Esophagus squamous epithelium (tissue), 5 donors: ENCODE results near the gene SCARB1. TPM values are rescaled to one million over a fixed set of nuclear protein-coding genes. Genes with fewer than 3 reads are reported as not detected.

Experiments used
- DNase-seq: peaks from one replicate; lab custom pipeline; 2025; lab: John Stamatoyannopoulos, UW
- H3K27ac ChIP-seq, 4 donors: fragments of 200-600 bp; sonication (generic); one replicate each; pipeline ENCODE4 v1.5.1; 2016 to 2019; ENCODE audit warnings: mild to moderate bottlenecking in 1 of 4
- H3K27me3 ChIP-seq, 4 donors: fragments of 200-600 bp; sonication (generic); 1 replicate in 3 of 4; 2 replicates in 1 of 4; pipeline versions ENCODE4 v1.5.1 to v1.6.0; 2017 to 2021; ENCODE audit warnings: antibody characterized with exemption in 1 of 4
- H3K36me3 ChIP-seq, 3 donors: fragments of 200-600 bp; sonication (generic); one replicate each; pipeline ENCODE4 v1.5.1; 2016 to 2019
- H3K4me1 ChIP-seq, 3 donors: fragments of 200-600 bp; sonication (generic); one replicate each; pipeline ENCODE4 v1.5.1; 2017 to 2019
- H3K4me3 ChIP-seq, 4 donors: fragments of 200-600 bp; sonication (generic); 1 replicate in 3 of 4; 2 replicates in 1 of 4; pipeline ENCODE4 v1.5.1; 2016 to 2019; ENCODE audit warnings: mild to moderate bottlenecking in 2 of 4, moderate library complexity in 1 of 4
- H3K9me3 ChIP-seq, 3 donors: fragments of 200-600 bp; sonication (generic); one replicate each; pipeline ENCODE4 v1.5.1; 2016 to 2019
- CTCF ChIP-seq, 6 experiments: fragments of 450-650 bp in 4 of 6; fragments of 200-600 bp in 2 of 6; sonication (generic) in 2 of 6; IDR thresholded peaks; one replicate each; pipeline ENCODE4 v1.5.1; 2016 to 2019; ENCODE audit warnings: antibody characterized with exemption in 6 of 6, mild to moderate bottlenecking in 4 of 6, moderate library complexity in 4 of 6
- POLR2A ChIP-seq, 4 donors: fragments of 450-650 bp; IDR thresholded peaks; one replicate each; pipeline ENCODE4 v1.6.1; 2017; ENCODE audit warnings: antibody characterized with exemption in 4 of 4, mild to moderate bottlenecking in 4 of 4, moderate library complexity in 3 of 4
- WGBS, 2 donors: methylation state at CpG; one replicate each; pipeline ENCODE4 v1.1.5; 2018; 5-methylcytosine and 5-hydroxymethylcytosine counted together
- intact Hi-C: fragments of 100-400 bp; cut with DNase I; formaldehyde crosslinking; loops from one replicate; pipeline ENCODE4 v1.15.0; 2022
- total RNA-seq, 4 donors: library from RNA; depleted of rRNA; stranded (reverse); fragments of >200 nt; gene quantifications; one replicate each; pipeline ENCODE4 v1.1.0, GENCODE V29; 2016
- donor health status: DM: yes; HTN: yes; CAD: no.

The SCARB1 gene
- total RNA-seq, 4 donors from 2014 or later = 7.1 to 9.5 (median 8.8) TPM

DNA sequence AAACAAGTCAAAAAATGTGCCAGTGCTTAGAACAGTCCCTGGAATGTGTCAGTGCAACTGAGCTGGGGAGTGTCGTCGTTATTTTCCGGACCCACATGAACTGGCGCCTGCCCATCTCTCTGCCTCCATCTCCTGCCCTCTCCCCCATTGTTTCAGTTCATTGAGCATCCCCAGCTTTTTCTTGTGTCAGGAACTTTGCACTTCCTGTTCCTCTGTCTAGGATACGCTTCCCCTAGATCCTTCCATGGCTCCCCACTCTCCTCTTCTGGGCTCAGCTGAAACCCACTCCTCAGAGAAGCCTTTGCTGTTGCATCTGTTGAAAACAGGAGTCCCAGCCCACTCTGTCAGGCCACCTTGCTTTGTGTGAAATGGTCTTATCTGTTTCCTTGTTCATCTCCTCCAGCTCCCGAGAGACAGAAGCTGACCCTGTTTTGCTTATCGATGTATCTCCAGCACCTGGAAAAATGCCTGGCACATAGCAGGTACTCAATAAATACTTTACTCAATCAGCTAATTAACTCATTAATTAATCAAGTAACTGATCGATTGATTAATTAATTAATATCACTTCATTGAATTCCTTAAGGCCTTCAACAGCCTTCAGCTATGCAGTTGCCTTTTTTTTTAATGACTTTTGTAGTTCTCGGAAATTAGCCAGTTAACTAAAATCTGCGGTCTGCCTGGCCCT is 2.7 kb upstream of the SCARB1 start:
- 81 to 92% methylated on average over 10 of the region's 10 CpGs for WGBS, 2 donors
- DNase-seq = no peak
- intact Hi-C loops = no loop called here
- TF ChIP-seq CTCF (IDR thresholded peaks at IDR 0.05) = no peak
- TF ChIP-seq POLR2A (IDR thresholded peaks at IDR 0.05) = no peak
- Histone ChIP-seq H3K27me3 (no peaks in the 10 kb centered on the region), H3K4me1 (peaks cover 15 to 45% (median 16%) of the 10 kb centered on the region in 3 donors), H3K4me3 (no peak overlapping the region), H3K36me3 (no peaks in the 10 kb centered on the region), H3K27ac (no peak overlapping the region), H3K9me3 (no peaks in the 10 kb centered on the region)

DNA sequence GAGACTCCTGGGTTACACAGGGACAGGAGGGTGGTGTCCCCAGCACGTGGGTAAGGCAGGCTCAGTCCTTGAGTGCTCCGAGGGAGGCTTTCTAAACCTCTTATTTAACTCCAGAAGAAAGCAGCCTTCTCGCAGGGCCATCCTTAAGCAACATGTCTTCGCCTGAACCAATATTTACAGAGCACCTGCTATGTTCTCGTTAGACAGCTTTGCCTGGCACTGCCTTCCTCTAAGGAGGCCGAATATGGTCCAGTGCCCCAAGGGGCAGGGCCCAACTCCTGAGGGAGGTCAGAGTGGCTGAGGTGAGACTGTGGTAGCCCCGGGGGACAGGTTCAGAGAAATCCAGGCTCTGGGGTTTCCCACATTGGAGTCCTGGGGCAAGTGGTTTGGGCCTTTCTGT is 2.1 kb upstream of the SCARB1 start:
- intact Hi-C loops = no loop called here
- H3K4me1 ChIP-seq = peaks cover 15 to 50% (median 16%) of the 10 kb centered on the region in 3 donors
- H3K36me3 ChIP-seq = no peaks in the 10 kb centered on the region
- no peak for DNase-seq
- no peaks in the 10 kb centered on the region for H3K9me3 ChIP-seq
- no peak overlapping the region for H3K4me3 ChIP-seq
- no peak overlapping the region for H3K27ac ChIP-seq
- no peaks in the 10 kb centered on the region for H3K27me3 ChIP-seq
- WGBS, 2 donors = 62 to 70% methylated on average over 6 to 7 of the region's 7 CpGs
- TF ChIP-seq POLR2A (IDR thresholded peaks at IDR 0.05) (no peak), CTCF (IDR thresholded peaks at IDR 0.05) (no peak)

DNA sequence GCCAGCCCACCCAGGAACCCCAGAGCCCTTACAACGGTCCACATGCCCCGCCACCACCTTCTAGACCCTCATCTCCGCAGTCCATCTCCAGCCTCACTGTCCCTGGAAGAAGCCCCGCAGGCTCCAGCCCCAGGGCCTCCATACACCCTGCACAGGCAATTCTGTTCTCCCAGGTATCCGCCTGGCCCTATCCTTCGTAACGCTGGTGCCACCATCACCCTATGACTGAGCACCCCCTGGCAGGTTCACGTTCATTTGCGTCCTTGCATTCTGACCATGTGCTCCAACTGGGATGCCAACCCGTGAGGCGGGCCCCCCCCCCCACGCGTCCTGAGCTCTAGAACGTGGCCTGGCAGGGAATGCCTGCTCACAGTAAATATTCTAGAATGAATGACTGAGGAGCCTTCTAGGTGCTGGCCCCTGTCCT is 675 bp upstream of the SCARB1 start:
- DNase-seq = no peak
- TF ChIP-seq POLR2A (IDR thresholded peaks at IDR 0.05) = no peak
- peak overlapping the region; percentile 68 to 76 (median 74) for H3K27ac ChIP-seq
- H3K36me3 ChIP-seq = peaks cover 0 to 2% (median 0%) of the 10 kb centered on the region in 3 donors
- H3K27me3 ChIP-seq = no peaks in the 10 kb centered on the region
- 88 to 91% methylated on average over 14 of the region's 14 CpGs for WGBS, 2 donors
- no peaks in the 10 kb centered on the region for H3K9me3 ChIP-seq
- intact Hi-C loops = no loop called here
- H3K4me1 ChIP-seq = peaks cover 15 to 48% (median 16%) of the 10 kb centered on the region in 3 donors
- peak overlapping the region; percentile 55 to 92 (median 80) for H3K4me3 ChIP-seq

DNA sequence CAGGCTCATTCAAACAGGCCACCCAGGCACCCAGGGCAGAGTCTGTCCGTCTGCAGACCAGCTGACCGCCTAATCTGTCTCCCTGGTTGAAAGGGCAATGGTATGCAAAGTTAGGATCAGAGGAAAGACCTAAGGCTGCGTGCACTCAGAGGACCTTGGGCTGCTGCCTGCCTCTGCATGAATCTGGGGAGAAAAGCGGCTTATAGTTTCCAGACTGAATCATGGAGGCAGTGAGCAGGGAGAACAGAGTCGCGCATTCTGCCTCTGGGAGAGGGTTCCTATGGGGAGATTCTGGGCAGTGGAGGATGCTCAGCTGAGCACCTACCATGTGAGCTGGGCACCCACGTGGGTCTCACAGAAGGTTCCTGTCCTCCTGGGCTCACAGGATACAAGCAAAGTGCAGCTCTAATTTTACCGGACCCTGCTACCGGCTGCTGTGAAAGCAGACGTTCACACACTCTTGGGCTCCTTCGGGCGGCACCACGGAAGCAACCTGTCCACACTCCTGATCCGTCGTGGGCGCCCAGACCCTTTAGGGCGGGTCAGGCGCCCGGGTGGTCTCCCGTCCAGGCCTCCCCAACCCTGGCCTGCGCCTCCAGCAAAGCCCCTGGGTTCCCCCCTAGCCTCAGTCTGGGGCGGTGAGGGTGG is 772 bp downstream of the SCARB1 start:
- Histone ChIP-seq H3K4me1 (peaks cover 10 to 38% (median 16%) of the 10 kb centered on the region in 3 donors), H3K4me3 (peak overlapping the region; percentile 55 to 92 (median 80)), H3K9me3 (no peaks in the 10 kb centered on the region), H3K27me3 (no peaks in the 10 kb centered on the region), H3K36me3 (peaks cover 0 to 9% (median 0%) of the 10 kb centered on the region in 3 donors), H3K27ac (peak overlapping the region; percentile 47 to 76 (median 71))
- DNase-seq = no peak
- 5 to 20% methylated on average over 12 to 15 of the region's 22 CpGs for WGBS, 2 donors
- intact Hi-C loops = no loop called here
- TF ChIP-seq CTCF (IDR thresholded peaks at IDR 0.05) (no peak), POLR2A (IDR thresholded peaks at IDR 0.05) (no peak)

DNA sequence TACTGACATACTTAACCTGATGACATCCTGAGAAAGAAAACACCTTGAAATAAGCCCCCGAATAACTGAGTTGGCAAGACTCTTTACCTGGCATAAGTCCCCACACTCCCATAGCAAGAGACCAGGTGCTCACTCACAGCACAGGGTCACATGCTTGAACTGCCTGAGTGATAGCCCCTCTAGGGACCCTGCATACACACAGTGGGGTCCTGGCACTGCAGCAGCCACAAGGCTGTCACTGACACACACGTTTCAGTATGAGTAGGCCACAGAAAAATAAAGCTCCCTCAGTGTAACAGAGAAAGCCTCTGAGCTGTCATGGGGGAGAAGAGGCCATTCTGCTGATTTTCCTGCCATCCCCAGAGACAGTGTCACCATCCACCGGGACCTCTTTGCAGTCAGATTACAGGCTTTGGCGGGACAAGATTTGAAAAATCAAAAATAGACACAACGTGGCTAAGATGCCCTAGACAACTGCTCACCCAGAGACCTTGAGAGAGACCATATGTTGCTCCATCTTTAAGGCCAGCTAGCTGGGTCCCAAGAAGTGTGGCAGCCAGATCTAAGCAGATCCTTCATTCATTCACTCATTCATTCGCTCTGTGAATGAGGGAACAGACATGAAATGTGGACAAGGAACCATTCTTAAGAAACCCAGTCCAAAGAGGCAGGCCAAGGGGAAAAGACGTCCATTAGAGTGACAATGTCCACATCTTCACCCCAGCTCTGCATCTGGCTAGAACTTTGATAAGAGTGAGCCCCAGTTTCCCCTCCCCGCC is 1.6 kb downstream of the SCARB1 start:
- intact Hi-C loops = no loop called here
- no peak for TF ChIP-seq CTCF (IDR thresholded peaks at IDR 0.05)
- no peak for TF ChIP-seq POLR2A (IDR thresholded peaks at IDR 0.05)
- H3K27ac ChIP-seq = no peak overlapping the region
- 67 to 80% methylated on average over 8 of the region's 8 CpGs for WGBS, 2 donors
- H3K27me3 ChIP-seq = no peaks in the 10 kb centered on the region
- no peak for DNase-seq
- peak overlapping the region in 2 of 4 donors; percentile 80 to 92 for H3K4me3 ChIP-seq
- peaks cover 10 to 34% (median 16%) of the 10 kb centered on the region in 3 donors for H3K4me1 ChIP-seq
- H3K9me3 ChIP-seq = no peaks in the 10 kb centered on the region
- peaks cover 0 to 9% (median 0%) of the 10 kb centered on the region in 3 donors for H3K36me3 ChIP-seq
